H1 (cell line): ENCODE results near the gene LY9. TPM values are rescaled to one million over a fixed set of nuclear protein-coding genes. Genes with fewer than 3 reads are reported as not detected.

Experiments used
- ASH2L ChIP-seq: fragments of 200-600, 300-600 bp; sonication (generic); IDR thresholded peaks from one replicate; pipeline ENCODE4 v1.7.1; 2017; ENCODE audit warnings: low read length
- BCL11A ChIP-seq, 2 experiments: IDR thresholded peaks; one replicate each; pipeline ENCODE4 v1.6.1; 2011; ENCODE audit warnings: low read depth in 2 of 2, low read length in 2 of 2, mild to moderate bottlenecking in 2 of 2
- CBX8 ChIP-seq: fragments of 300-800, 300-1000 bp; sonication (generic); IDR thresholded peaks from 2 replicates; pipeline ENCODE4 v1.7.1; 2016; ENCODE audit warnings: low read depth, low read length, borderline replicate concordance
- CHD7 ChIP-seq: fragments of 300-600 bp; sonication (generic); IDR thresholded peaks from 2 replicates; pipeline ENCODE4 v1.7.1; 2012; ENCODE audit warnings: low read length, moderate library complexity, mild to moderate bottlenecking, inconsistent platforms; ENCODE audit not compliant: insufficient replicate concordance
- EZH2 ChIP-seq: fragments of 200-600 bp; sonication (generic); IDR thresholded peaks from 2 replicates; pipeline ENCODE4 v1.7.1; 2012; ENCODE audit warnings: low read depth, mild to moderate bottlenecking, moderate library complexity, low read length, inconsistent platforms; ENCODE audit not compliant: severe bottlenecking
- GABPA ChIP-seq: IDR thresholded peaks from 2 replicates; pipeline ENCODE4 v1.6.1; 2011; ENCODE audit warnings: mild to moderate bottlenecking, low read length, moderate library complexity, borderline replicate concordance; ENCODE audit not compliant: insufficient read depth
- NANOG ChIP-seq: IDR thresholded peaks from 2 replicates; pipeline ENCODE4 v1.6.1; 2011; ENCODE audit warnings: low read length, low read depth, mild to moderate bottlenecking, inconsistent platforms; ENCODE audit not compliant: insufficient read depth, poor library complexity, severe bottlenecking
- POLR2A ChIP-seq, 2 experiments: IDR thresholded peaks; 1 replicate in 1 of 2; 2 replicates in 1 of 2; pipeline ENCODE4 v1.6.1; 2011; ENCODE audit warnings: low read depth in 2 of 2, low read length in 2 of 2, mild to moderate bottlenecking in 2 of 2; ENCODE audit errors: control extremely low read depth in 1 of 2
- SIX5 ChIP-seq: IDR thresholded peaks from 2 replicates; pipeline ENCODE4 v1.6.1; 2011; ENCODE audit warnings: mild to moderate bottlenecking, low read depth, low read length
- SP4 ChIP-seq: IDR thresholded peaks from 2 replicates; pipeline ENCODE4 v1.6.1; 2012; ENCODE audit warnings: low read length, inconsistent platforms
- TAF1 ChIP-seq: IDR thresholded peaks from 2 replicates; pipeline ENCODE4 v1.6.1; 2011; ENCODE audit warnings: mild to moderate bottlenecking, low read depth, low read length
- TBP ChIP-seq: IDR thresholded peaks from 2 replicates; pipeline ENCODE4 v1.6.1; 2011; ENCODE audit warnings: low read depth, low read length, improper control_type of control experiment
- TEAD4 ChIP-seq: IDR thresholded peaks from 2 replicates; pipeline ENCODE4 v1.6.1; 2012; ENCODE audit warnings: low read depth, low read length, inconsistent platforms, mixed read lengths
- polyA plus RNA-seq, 7 experiments: library from polyadenylated mRNA; depleted of rRNA in 3 of 7; stranded (reverse) in 5 of 7; unstranded in 2 of 7; fragments of >200 nt in 5 of 7; fragments of 200-250 nt in 2 of 7; gene quantifications; 1 replicate in 5 of 7; 2 replicates in 1 of 7; 4 replicates in 1 of 7; pipeline versions ENCODE4 v1.2.1 to v1.2.3, GENCODE V29; 2011 to 2013; ENCODE audit warnings: missing spikeins in 2 of 7, mixed read lengths in 2 of 7
- total RNA-seq: library from RNA; stranded (reverse); fragmentation: NEBNext Ultra II Directional; extraction: Animal tissue kit (Norgen Biotek cat#: 25700); gene quantifications from 2 replicates; pipeline ENCODE4 v1.2.1, GENCODE V29; 2021

LY9 gene
- total and polyA plus RNA-seq, 2 of the 8 experiments (the other 6 are each of a cell fraction or from before 2014, with no cell fraction given): not detected

- TF ChIP-seq CHD7: no peak
- TF ChIP-seq TBP: no peak
- TF ChIP-seq SIX5: no peak
- no peak for TF ChIP-seq POLR2A (IDR thresholded peaks at IDR 0.05; ENCODE audit: control extremely low read depth in 1 of 2, low read depth in 2 of 2, low read length in 2 of 2)
- TF ChIP-seq EZH2: no peak
- no peak for TF ChIP-seq BCL11A (IDR thresholded peaks at IDR 0.05; ENCODE audit: low read depth in 2 of 2, low read length in 2 of 2)
- no peak for TF ChIP-seq TAF1
- no peak for TF ChIP-seq CBX8
- TF ChIP-seq SP4: no peak
- TF ChIP-seq GABPA: no peak
- no peak for TF ChIP-seq ASH2L
- TF ChIP-seq NANOG: no peak
- TF ChIP-seq TEAD4: no peak
Measured at GRCh38 chr1:160868141-160868540, 72.2 kb downstream of the LY9 start (continued).
